Astrocyte (in vitro differentiated cells and primary cell): ENCODE measurements around the gene SLC27A2. TPM values are rescaled to one million over a fixed set of nuclear protein-coding genes. Genes with fewer than 3 reads are reported as not detected.

Source experiments
- DNase-seq: peaks from one replicate; pipeline ENCODE4 v3.0.0-alpha.2; 2010; ENCODE audit warnings: low read depth
- FAIRE-seq: peaks from 2 replicates; lab custom pipeline; 2011; peaks lifted over from hg19 to GRCh38; lab: Jason Lieb, UNC
- H2AFZ ChIP-seq: 2 replicates; pipeline ENCODE4 v1.6.0; 2012; ENCODE audit warnings: low read depth, low read length, inconsistent platforms
- H3K27ac ChIP-seq: 2 replicates; pipeline ENCODE4 v1.5.1; 2011; ENCODE audit warnings: low read depth, low read length, inconsistent platforms
- H3K27me3 ChIP-seq: 2 replicates; pipeline ENCODE4 v1.6.0; 2011; ENCODE audit warnings: low read length, inconsistent platforms; ENCODE audit not compliant: insufficient read depth
- H3K36me3 ChIP-seq: 2 replicates; pipeline ENCODE4 v1.5.1; 2011; ENCODE audit warnings: low read length, inconsistent platforms; ENCODE audit not compliant: insufficient read depth
- H3K4me1 ChIP-seq: 2 replicates; pipeline ENCODE4 v1.5.1; 2011; ENCODE audit warnings: low read length, inconsistent platforms; ENCODE audit not compliant: insufficient read depth
- H3K4me2 ChIP-seq: 2 replicates; pipeline ENCODE4 v1.6.0; 2012; ENCODE audit warnings: low read length, inconsistent platforms
- H3K4me3 ChIP-seq: 2 replicates; pipeline ENCODE4 v1.5.1; 2011; ENCODE audit warnings: low read depth, mild to moderate bottlenecking, low read length, inconsistent platforms; ENCODE audit not compliant: insufficient read depth
- H3K79me2 ChIP-seq: 2 replicates; pipeline ENCODE4 v1.6.0; 2012; ENCODE audit warnings: mild to moderate bottlenecking, low read length, inconsistent platforms; ENCODE audit not compliant: insufficient read depth
- H3K9ac ChIP-seq: 2 replicates; pipeline ENCODE4 v1.6.0; 2012; ENCODE audit warnings: mild to moderate bottlenecking, low read length, inconsistent platforms
- H3K9me3 ChIP-seq: 2 replicates; pipeline ENCODE4 v1.5.1; 2012; ENCODE audit warnings: low read depth, mild to moderate bottlenecking, low read length, inconsistent platforms; ENCODE audit not compliant: insufficient read depth
- H4K20me1 ChIP-seq: 2 replicates; pipeline ENCODE4 v1.6.0; 2012; ENCODE audit warnings: low read length, inconsistent platforms; ENCODE audit not compliant: insufficient read depth
- H3K27ac Mint-ChIP-seq: one replicate; pipeline ENCODE4 v1.8.0; 2021; ENCODE audit warnings: mild to moderate bottlenecking, mixed read lengths; ENCODE audit not compliant: unreplicated experiment
- H3K27me3 Mint-ChIP-seq: one replicate; pipeline ENCODE4 v1.8.0; 2021; ENCODE audit warnings: low read depth, mixed read lengths; ENCODE audit not compliant: unreplicated experiment
- H3K36me3 Mint-ChIP-seq: one replicate; pipeline ENCODE4 v1.8.0; 2021; ENCODE audit warnings: low read depth, mixed read lengths; ENCODE audit not compliant: unreplicated experiment
- H3K4me1 Mint-ChIP-seq: one replicate; pipeline ENCODE4 v1.8.0; 2021; ENCODE audit warnings: low read depth, mixed read lengths; ENCODE audit not compliant: unreplicated experiment
- H3K4me3 Mint-ChIP-seq: one replicate; pipeline ENCODE4 v1.8.0; 2021; ENCODE audit warnings: mild to moderate bottlenecking, moderate library complexity, mixed read lengths; ENCODE audit not compliant: unreplicated experiment
- H3K9me3 Mint-ChIP-seq: one replicate; pipeline ENCODE4 v1.8.0; 2021; ENCODE audit warnings: mild to moderate bottlenecking, mixed read lengths; ENCODE audit not compliant: unreplicated experiment
- EZH2 ChIP-seq: IDR thresholded peaks from 2 replicates; pipeline ENCODE4 v1.6.1; 2012; ENCODE audit warnings: mild to moderate bottlenecking, low read length, inconsistent platforms; ENCODE audit not compliant: insufficient read depth
- total RNA-seq: library from RNA; stranded (reverse); gene quantifications from 2 replicates; pipeline ENCODE4 v1.2.1, GENCODE V29; 2021
- TF ChIP-seq, protein P1 (sequence below): IDR thresholded peaks from 2 replicates; pipeline ENCODE4 v1.5.1; 2011; ENCODE audit warnings: low read depth, mild to moderate bottlenecking, inconsistent platforms, low read length, moderate library complexity; ENCODE audit not compliant: insufficient read depth

SLC27A2 gene
- total RNA-seq, 1 donor from 2014 or later: 0.82 TPM

GRCh38 chr15:50189633-50190032, 7.6 kb downstream of the SLC27A2 start:
- H3K36me3 ChIP-seq: no peaks in the 10 kb centered on the region
- H3K9ac ChIP-seq: no peak overlapping the region
- no peaks in the 10 kb centered on the region for H3K27me3 ChIP-seq
- H3K9me3 ChIP-seq: no peaks in the 10 kb centered on the region
- H3K36me3 Mint-ChIP-seq: no peaks in the 10 kb centered on the region
- no peak overlapping the region for H3K27ac Mint-ChIP-seq
- H4K20me1 ChIP-seq: no peaks in the 10 kb centered on the region
- no peaks in the 10 kb centered on the region for H3K9me3 Mint-ChIP-seq
- H3K4me2 ChIP-seq: no peak overlapping the region
- TF ChIP-seq EZH2: no peak
- TF ChIP-seq, protein P1, sequence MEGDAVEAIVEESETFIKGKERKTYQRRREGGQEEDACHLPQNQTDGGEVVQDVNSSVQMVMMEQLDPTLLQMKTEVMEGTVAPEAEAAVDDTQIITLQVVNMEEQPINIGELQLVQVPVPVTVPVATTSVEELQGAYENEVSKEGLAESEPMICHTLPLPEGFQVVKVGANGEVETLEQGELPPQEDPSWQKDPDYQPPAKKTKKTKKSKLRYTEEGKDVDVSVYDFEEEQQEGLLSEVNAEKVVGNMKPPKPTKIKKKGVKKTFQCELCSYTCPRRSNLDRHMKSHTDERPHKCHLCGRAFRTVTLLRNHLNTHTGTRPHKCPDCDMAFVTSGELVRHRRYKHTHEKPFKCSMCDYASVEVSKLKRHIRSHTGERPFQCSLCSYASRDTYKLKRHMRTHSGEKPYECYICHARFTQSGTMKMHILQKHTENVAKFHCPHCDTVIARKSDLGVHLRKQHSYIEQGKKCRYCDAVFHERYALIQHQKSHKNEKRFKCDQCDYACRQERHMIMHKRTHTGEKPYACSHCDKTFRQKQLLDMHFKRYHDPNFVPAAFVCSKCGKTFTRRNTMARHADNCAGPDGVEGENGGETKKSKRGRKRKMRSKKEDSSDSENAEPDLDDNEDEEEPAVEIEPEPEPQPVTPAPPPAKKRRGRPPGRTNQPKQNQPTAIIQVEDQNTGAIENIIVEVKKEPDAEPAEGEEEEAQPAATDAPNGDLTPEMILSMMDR: no peak
- FAIRE-seq (no peak), DNase-seq (no peak)
- no peak overlapping the region for H2AFZ ChIP-seq
- H3K4me3 ChIP-seq: no peak overlapping the region
- no peaks in the 10 kb centered on the region for H3K4me1 Mint-ChIP-seq
- no peaks in the 10 kb centered on the region for H3K4me1 ChIP-seq
- no peaks in the 10 kb centered on the region for H3K79me2 ChIP-seq
- peaks cover 5% of the 10 kb centered on the region for H3K27me3 Mint-ChIP-seq
- H3K4me3 Mint-ChIP-seq: no peak overlapping the region
- no peak overlapping the region for H3K27ac ChIP-seq

GRCh38 chr15:50190166-50190570, 8.2 kb downstream of the SLC27A2 start:
- H3K4me1 Mint-ChIP-seq: no peaks in the 10 kb centered on the region
- no peak overlapping the region for H3K9ac ChIP-seq
- DNase-seq: no peak
- no peak overlapping the region for H3K27ac ChIP-seq
- H4K20me1 ChIP-seq: no peaks in the 10 kb centered on the region
- no peak overlapping the region for H3K27ac Mint-ChIP-seq
- H3K79me2 ChIP-seq: no peaks in the 10 kb centered on the region
- H2AFZ ChIP-seq: no peak overlapping the region
- no peaks in the 10 kb centered on the region for H3K36me3 Mint-ChIP-seq
- no peak for FAIRE-seq
- H3K27me3 ChIP-seq: no peaks in the 10 kb centered on the region
- H3K4me1 ChIP-seq: no peaks in the 10 kb centered on the region
- no peak overlapping the region for H3K4me2 ChIP-seq
- TF ChIP-seq, protein P1: no peak
- TF ChIP-seq EZH2: no peak
- no peaks in the 10 kb centered on the region for H3K36me3 ChIP-seq
- H3K4me3 Mint-ChIP-seq: no peak overlapping the region
- no peaks in the 10 kb centered on the region for H3K9me3 Mint-ChIP-seq
- H3K4me3 ChIP-seq: no peak overlapping the region
- H3K27me3 Mint-ChIP-seq: peaks cover 5% of the 10 kb centered on the region
- no peaks in the 10 kb centered on the region for H3K9me3 ChIP-seq

- Histone ChIP-seq H3K9me3 (no peaks in the 10 kb centered on the region), H3K4me1 (no peaks in the 10 kb centered on the region), H3K27ac (no peak overlapping the region), H3K4me3 (no peak overlapping the region), H3K27me3 (no peaks in the 10 kb centered on the region), H3K9ac (no peak overlapping the region), H3K4me2 (no peak overlapping the region), H4K20me1 (no peaks in the 10 kb centered on the region), H3K36me3 (no peaks in the 10 kb centered on the region), H2AFZ (no peak overlapping the region), H3K79me2 (no peaks in the 10 kb centered on the region)
- no peaks in the 10 kb centered on the region for H3K36me3 Mint-ChIP-seq
- H3K4me1 Mint-ChIP-seq: no peaks in the 10 kb centered on the region
- H3K9me3 Mint-ChIP-seq: no peaks in the 10 kb centered on the region
- DNase-seq (no peak), FAIRE-seq (no peak)
- no peak overlapping the region for H3K27ac Mint-ChIP-seq
- no peak overlapping the region for H3K4me3 Mint-ChIP-seq
- TF ChIP-seq, protein P1: no peak
- no peak for TF ChIP-seq EZH2
- H3K27me3 Mint-ChIP-seq: peaks cover 5% of the 10 kb centered on the region
These were observed 8.7 kb downstream of the SLC27A2 start for GRCh38 chr15:50190723-50191122.
